ENCODE results near the gene GABRR3.

- no peak for TF ChIP-seq CTCF (IDR thresholded peaks at IDR 0.05; ENCODE audit: low read depth, low read length, poor library complexity, severe bottlenecking)
- no peak for TF ChIP-seq EZH2phosphoT487 (IDR thresholded peaks at IDR 0.05; ENCODE audit: borderline replicate concordance, low read length)
Measured at GRCh38 chr3:97987306-97987705, 47.8 kb downstream of the GABRR3 start.
